H1 (cell line): ENCODE data around the gene TSC22D4. TPM values are rescaled to one million over a fixed set of nuclear protein-coding genes. Genes with fewer than 3 reads are reported as not detected.
A peak's percentile ranks its signal among the peaks of the same experiment; 100 is the strongest.

ENCODE experiments used
- CTCF ChIA-PET: fragments of 300-600 bp; sonication (Branson Sonifier 250); formaldehyde crosslinking; loops from one replicate; lab custom pipeline; 2021; ENCODE audit not compliant: partially characterized antibody; lab: Charles Lee
- POLR2A ChIA-PET: fragments of 300-600 bp; sonication (Branson Sonifier 250); formaldehyde crosslinking; loops from one replicate; lab custom pipeline; 2021; ENCODE audit warnings: inconsistent platforms; ENCODE audit not compliant: partially characterized antibody; lab: Charles Lee
- DNase-seq, 2 experiments: peaks; one replicate each; pipeline versions ENCODE4 v3.0.0 to v3.0.0-alpha.2; 2010 to 2022; ENCODE audit warnings: low spot score in 2 of 2, low read depth in 1 of 2, mixed read lengths in 1 of 2
- FAIRE-seq: peaks from 2 replicates; lab custom pipeline; 2011; peaks lifted over from hg19 to GRCh38; lab: Jason Lieb, UNC
- H2AFZ ChIP-seq: 2 replicates; pipeline ENCODE4 v1.8.1; 2012; ENCODE audit warnings: low read length, inconsistent platforms
- H2AK5ac ChIP-seq: 2 replicates; pipeline ENCODE4 v1.6.1; 2013; ENCODE audit warnings: low read depth, low read length
- H2BK120ac ChIP-seq: replicated peaks from 2 replicates; pipeline ENCODE3; 2013; ENCODE audit warnings: low read depth, low read length, inconsistent platforms
- H2BK12ac ChIP-seq: 2 replicates; pipeline ENCODE4 v1.6.1; 2013; ENCODE audit warnings: low read depth, low read length
- H2BK15ac ChIP-seq: 2 replicates; pipeline ENCODE4 v1.6.1; 2013; ENCODE audit warnings: low read length
- H2BK20ac ChIP-seq: 2 replicates; pipeline ENCODE4 v1.6.1; 2013; ENCODE audit warnings: low read length
- H2BK5ac ChIP-seq: 2 replicates; pipeline ENCODE4 v1.6.1; 2013; ENCODE audit warnings: low read depth, low read length
- H3K14ac ChIP-seq: 2 replicates; pipeline ENCODE4 v1.6.1; 2013; ENCODE audit warnings: inconsistent platforms; ENCODE audit not compliant: insufficient read length
- H3K18ac ChIP-seq: 2 replicates; pipeline ENCODE4 v1.6.1; 2013; ENCODE audit warnings: low read length; ENCODE audit errors: extremely low read depth
- H3K23ac ChIP-seq: 2 replicates; pipeline ENCODE4 v1.6.1; 2013; ENCODE audit warnings: inconsistent platforms; ENCODE audit not compliant: insufficient read length
- H3K23me2 ChIP-seq: 2 replicates; pipeline ENCODE4 v1.6.1; 2013; ENCODE audit warnings: low read depth, low read length
- H3K27ac ChIP-seq: 2 replicates; pipeline ENCODE4 v1.6.1; 2011; ENCODE audit warnings: low read depth, low read length, inconsistent platforms
- H3K27me3 ChIP-seq, 4 experiments: replicated peaks in 1 of 4; 1 replicate in 1 of 4; 2 replicates in 3 of 4; pipeline versions ENCODE4 v1.6.1 to v1.8.1; 2011 to 2013; ENCODE audit warnings: low read length in 3 of 4, mild to moderate bottlenecking in 3 of 4, inconsistent platforms in 2 of 4, mixed read lengths in 2 of 4, moderate library complexity in 1 of 4; ENCODE audit not compliant: control insufficient read depth in 3 of 4, insufficient read depth in 3 of 4; ENCODE audit errors: extremely low read depth in 1 of 4
- H3K36me3 ChIP-seq, 4 experiments: 2 replicates each; pipeline versions ENCODE4 v1.6.1 to v1.8.1; 2011 to 2013; ENCODE audit warnings: mild to moderate bottlenecking in 4 of 4, low read length in 3 of 4, moderate library complexity in 2 of 4, control low read depth in 1 of 4, inconsistent platforms in 1 of 4; ENCODE audit not compliant: insufficient read depth in 4 of 4, control insufficient read depth in 2 of 4
- H3K4ac ChIP-seq: replicated peaks from 2 replicates; pipeline ENCODE3; 2013; ENCODE audit warnings: low read length, low read depth, mixed read lengths, inconsistent platforms; ENCODE audit not compliant: insufficient read length
- H3K4me1 ChIP-seq, 4 experiments: replicated peaks in 1 of 4; 1 replicate in 1 of 4; 2 replicates in 3 of 4; pipeline versions ENCODE4 v1.6.1 to v1.8.1; 2011 to 2013; ENCODE audit warnings: low read length in 3 of 4, inconsistent platforms in 2 of 4, mixed read lengths in 1 of 4; ENCODE audit not compliant: insufficient read depth in 4 of 4, control insufficient read depth in 3 of 4
- H3K4me2 ChIP-seq, 2 experiments: 2 replicates each; pipeline versions ENCODE4 v1.6.1 to v1.8.1; 2011 to 2013; ENCODE audit warnings: low read depth in 2 of 2, low read length in 2 of 2, control low read depth in 1 of 2, inconsistent platforms in 1 of 2, mild to moderate bottlenecking in 1 of 2; ENCODE audit not compliant: insufficient read depth in 1 of 2
- H3K4me3 ChIP-seq, 4 experiments: fragments of 200-600, 300-600 bp in 1 of 4; sonication (generic), shearing (Covaris generic), sonication (Bioruptor Twin) in 1 of 4; 2 replicates each; pipeline versions ENCODE4 v1.5.1 to v1.8.1; 2011 to 2016; ENCODE audit warnings: low read length in 4 of 4, low read depth in 3 of 4, control low read depth in 2 of 4, inconsistent platforms in 2 of 4, mild to moderate bottlenecking in 2 of 4, mixed read lengths in 1 of 4, moderate library complexity in 1 of 4; ENCODE audit not compliant: insufficient read depth in 2 of 4; ENCODE audit errors: extremely low read depth in 1 of 4
- H3K56ac ChIP-seq: replicated peaks from 2 replicates; pipeline ENCODE3; 2013; ENCODE audit warnings: low read depth, mild to moderate bottlenecking, mixed read lengths, low read length, inconsistent platforms; ENCODE audit not compliant: insufficient read length
- H3K79me1 ChIP-seq: 2 replicates; pipeline ENCODE4 v1.6.1; 2013; ENCODE audit warnings: low read depth, low read length, control low read depth
- H3K79me2 ChIP-seq, 2 experiments: 2 replicates each; pipeline versions ENCODE4 v1.6.1 to v1.8.1; 2012 to 2013; ENCODE audit warnings: low read length in 2 of 2, mild to moderate bottlenecking in 2 of 2, inconsistent platforms in 1 of 2; ENCODE audit not compliant: insufficient read depth in 2 of 2, control insufficient read depth in 1 of 2
- H3K9ac ChIP-seq, 4 experiments: replicated peaks in 1 of 4; 1 replicate in 1 of 4; 2 replicates in 3 of 4; pipeline versions ENCODE4 v1.6.1 to v1.8.1; 2011 to 2013; ENCODE audit warnings: low read depth in 3 of 4, low read length in 3 of 4, control low read depth in 2 of 4, mild to moderate bottlenecking in 2 of 4, moderate library complexity in 2 of 4, inconsistent platforms in 1 of 4; ENCODE audit errors: extremely low read depth in 1 of 4
- H3K9me3 ChIP-seq, 2 experiments: 2 replicates each; pipeline versions ENCODE4 v1.6.1 to v1.8.1; 2012 to 2013; ENCODE audit warnings: mild to moderate bottlenecking in 2 of 2, moderate library complexity in 2 of 2, control low read depth in 1 of 2, inconsistent platforms in 1 of 2, low read depth in 1 of 2, low read length in 1 of 2, mixed read lengths in 1 of 2; ENCODE audit not compliant: insufficient read depth in 2 of 2
- H4K20me1 ChIP-seq, 2 experiments: replicated peaks in 1 of 2; 2 replicates each; pipeline versions ENCODE3 to v1.8.1; 2011 to 2013; ENCODE audit warnings: inconsistent platforms in 2 of 2, low read length in 2 of 2, mild to moderate bottlenecking in 1 of 2; ENCODE audit not compliant: insufficient read depth in 2 of 2, control insufficient read depth in 1 of 2
- H4K5ac ChIP-seq: 2 replicates; pipeline ENCODE4 v1.6.1; 2013; ENCODE audit warnings: low read length, low read depth, mixed read lengths, inconsistent platforms; ENCODE audit not compliant: insufficient read length
- H4K8ac ChIP-seq: 2 replicates; pipeline ENCODE4 v1.8.0; 2013; ENCODE audit warnings: mild to moderate bottlenecking, moderate library complexity, low read length, inconsistent platforms; ENCODE audit not compliant: insufficient read depth; ENCODE audit errors: extremely low read depth
- H4K91ac ChIP-seq: replicated peaks from 2 replicates; pipeline ENCODE3; 2013; ENCODE audit warnings: low read length, mixed read lengths, inconsistent platforms; ENCODE audit not compliant: insufficient read length
- CBX8 ChIP-seq: fragments of 300-800, 300-1000 bp; sonication (generic); IDR thresholded peaks from 2 replicates; pipeline ENCODE4 v1.7.1; 2016; ENCODE audit warnings: low read depth, low read length, borderline replicate concordance
- E2F6 ChIP-seq: IDR thresholded peaks from 2 replicates; pipeline ENCODE4 v1.6.1; 2012; ENCODE audit warnings: inconsistent platforms
- SUZ12 ChIP-seq: fragments of 200-600 bp; sonication (generic); IDR thresholded peaks from 2 replicates; pipeline ENCODE4 v1.6.1; 2012; ENCODE audit warnings: mild to moderate bottlenecking, inconsistent platforms, low read length, moderate library complexity, mixed read lengths
- WGBS, 2 experiments: shearing (Covaris generic) in 1 of 2; methylation state at CpG; one replicate each; pipeline versions ENCODE4 v1.1.6 to v1.1.7; 2013 to 2015; ENCODE audit warnings: low lambda C conversion rate in 2 of 2, mixed read lengths in 2 of 2, inconsistent platforms in 1 of 2, low coverage in 1 of 2, missing lambda C conversion rate in 1 of 2; ENCODE audit not compliant: insufficient replicate concordance in 2 of 2, insufficient coverage in 1 of 2, insufficient read length in 1 of 2; ENCODE audit errors: extremely low coverage in 1 of 2, missing lambda C conversion rate in 1 of 2; 5-methylcytosine and 5-hydroxymethylcytosine counted together
- polyA plus RNA-seq, 7 experiments: library from polyadenylated mRNA; depleted of rRNA in 3 of 7; stranded (reverse) in 5 of 7; unstranded in 2 of 7; fragments of >200 nt in 5 of 7; fragments of 200-250 nt in 2 of 7; gene quantifications; 1 replicate in 5 of 7; 2 replicates in 1 of 7; 4 replicates in 1 of 7; pipeline versions ENCODE4 v1.2.1 to v1.2.3, GENCODE V29; 2011 to 2013; ENCODE audit warnings: missing spikeins in 2 of 7, mixed read lengths in 2 of 7
- total RNA-seq: library from RNA; stranded (reverse); fragmentation: NEBNext Ultra II Directional; extraction: Animal tissue kit (Norgen Biotek cat#: 25700); gene quantifications from 2 replicates; pipeline ENCODE4 v1.2.1, GENCODE V29; 2021

Gene TSC22D4
- total and polyA plus RNA-seq, 2 of the 8 experiments (the other 6 are each of a cell fraction or from before 2014, with no cell fraction given), result 13.2 to 20.3 TPM

DNA sequence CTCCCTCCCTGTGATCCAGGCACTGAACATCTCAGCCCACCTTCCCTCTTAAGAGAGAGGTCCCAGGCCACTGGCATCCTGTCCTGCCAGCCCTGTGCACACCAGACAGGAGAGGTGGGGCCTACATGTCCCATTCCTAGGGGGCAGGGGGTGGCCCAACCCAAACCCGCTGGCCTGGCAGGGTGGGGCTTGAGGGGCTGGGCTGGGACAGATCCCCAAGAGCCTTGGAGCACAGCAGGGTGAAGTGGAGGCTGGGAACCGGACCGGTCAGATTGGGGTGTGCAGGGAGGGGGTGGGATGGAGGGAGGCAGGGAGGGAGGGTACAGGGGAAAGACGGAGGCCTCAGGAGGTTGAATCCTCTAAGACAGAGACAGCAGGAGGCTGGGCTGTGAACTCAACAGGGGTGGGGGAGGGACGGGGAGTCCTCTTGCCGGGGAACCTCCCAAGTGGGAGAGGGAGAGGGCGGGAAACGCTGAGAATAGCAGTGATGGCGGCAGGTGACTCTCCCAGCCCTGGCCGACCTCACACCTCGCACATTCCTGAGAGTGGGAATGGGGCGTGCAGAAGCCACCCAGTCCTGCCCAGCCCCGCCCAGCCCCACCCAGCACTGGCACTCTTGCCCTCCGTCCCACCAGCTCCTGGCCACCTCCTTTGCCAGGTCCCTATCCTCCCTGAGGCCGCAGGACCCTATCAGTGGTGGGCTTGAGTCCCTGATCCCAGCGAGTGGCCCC, 6.7 kb downstream of the TSC22D4 start:
- Histone ChIP-seq H2AFZ (no peak overlapping the region), H3K79me2 (no peaks in the 10 kb centered on the region), H2BK12ac (0 out of 2 replicates have a peak overlapping the region, but pooled peaks have one; percentile 12), H3K18ac (no peak overlapping the region), H3K9me3 (no peaks in the 10 kb centered on the region), H4K20me1 (no peaks in the 10 kb centered on the region), H4K5ac (no peak overlapping the region), H2BK120ac (no peak overlapping the region), H4K8ac (no peak overlapping the region; the same call in 1 of the 2 replicates), H3K4me3 (no peak overlapping the region), H3K4me2 (no peak overlapping the region), H2BK15ac (no peak overlapping the region), H3K27me3 (no peaks in the 10 kb centered on the region), H2BK20ac (no peak overlapping the region), H3K4ac (no peak overlapping the region), H3K9ac (no peak overlapping the region), H4K91ac (no peak overlapping the region), H3K36me3 (peaks cover 0 to 3% (median 0%) of the 10 kb centered on the region in 4 experiments; a peak in 1 of 8 replicates), H3K79me1 (no peaks in the 10 kb centered on the region; the same call in 1 of the 2 replicates), H3K23me2 (no peaks in the 10 kb centered on the region; the same call in 1 of the 2 replicates), H3K27ac (no peak overlapping the region), H3K4me1 (peaks cover 0 to 18% (median 9%) of the 10 kb centered on the region in 4 experiments; a peak in 6 of 7 replicates), H2BK5ac (no peak overlapping the region), H2AK5ac (no peak overlapping the region), H3K14ac (no peak overlapping the region), H3K56ac (no peak overlapping the region), H3K23ac (no peak overlapping the region)
- DNase-seq (no peak), FAIRE-seq (no peak)
- WGBS, 2 experiments, result 83% methylated on average over 5 of the region's 16 CpGs; no CpG with 5 or more reads in 1 of the 2 experiments
- CTCF ChIA-PET, result interaction anchor here (1.4 to 3.6 kb wide), 3 partner anchors 10 to 87 kb away, joined by 4 to 46 read pairs (median 7); no protein-coding TSS in a partner anchor
- POLR2A ChIA-PET, result no interaction called here
- no peak for TF ChIP-seq SUZ12
- peak; percentile 72 for TF ChIP-seq E2F6
- no peak for TF ChIP-seq CBX8
